DND-41 (cell line): ENCODE results near the gene CRYGS.

Source experiments
- EZH2 ChIP-seq: IDR thresholded peaks from 3 replicates; pipeline ENCODE4 v1.6.1; 2012; ENCODE audit warnings: borderline replicate concordance, low read depth, mild to moderate bottlenecking, moderate library complexity, low read length, inconsistent platforms; ENCODE audit not compliant: severe bottlenecking
- TF ChIP-seq, protein P1 (sequence below): IDR thresholded peaks from 2 replicates; pipeline ENCODE4 v1.5.1; 2012; ENCODE audit warnings: borderline replicate concordance, low read length, moderate library complexity, mild to moderate bottlenecking; ENCODE audit not compliant: poor library complexity, severe bottlenecking; ENCODE audit errors: extremely low read depth

DNA sequence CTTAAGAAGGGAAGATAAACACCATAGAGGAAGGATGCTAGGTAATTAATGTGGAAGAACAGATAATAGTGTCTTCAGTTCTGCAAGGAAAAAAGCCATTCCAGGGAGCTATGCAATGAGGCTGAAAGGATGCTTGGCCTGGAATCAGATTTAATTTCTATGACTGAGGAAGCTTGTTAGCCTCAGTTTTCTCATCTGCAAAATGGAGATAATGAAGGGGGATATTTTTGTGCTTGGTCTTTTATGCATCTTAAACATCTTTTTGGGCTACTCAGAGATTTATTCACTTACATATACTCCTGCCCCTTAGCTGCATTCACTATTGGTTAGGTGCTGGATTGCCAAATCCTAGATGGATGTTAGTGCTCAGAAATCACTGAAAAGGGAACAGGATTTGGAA, 43.0 kb upstream of the CRYGS start:
- TF ChIP-seq, protein P1, sequence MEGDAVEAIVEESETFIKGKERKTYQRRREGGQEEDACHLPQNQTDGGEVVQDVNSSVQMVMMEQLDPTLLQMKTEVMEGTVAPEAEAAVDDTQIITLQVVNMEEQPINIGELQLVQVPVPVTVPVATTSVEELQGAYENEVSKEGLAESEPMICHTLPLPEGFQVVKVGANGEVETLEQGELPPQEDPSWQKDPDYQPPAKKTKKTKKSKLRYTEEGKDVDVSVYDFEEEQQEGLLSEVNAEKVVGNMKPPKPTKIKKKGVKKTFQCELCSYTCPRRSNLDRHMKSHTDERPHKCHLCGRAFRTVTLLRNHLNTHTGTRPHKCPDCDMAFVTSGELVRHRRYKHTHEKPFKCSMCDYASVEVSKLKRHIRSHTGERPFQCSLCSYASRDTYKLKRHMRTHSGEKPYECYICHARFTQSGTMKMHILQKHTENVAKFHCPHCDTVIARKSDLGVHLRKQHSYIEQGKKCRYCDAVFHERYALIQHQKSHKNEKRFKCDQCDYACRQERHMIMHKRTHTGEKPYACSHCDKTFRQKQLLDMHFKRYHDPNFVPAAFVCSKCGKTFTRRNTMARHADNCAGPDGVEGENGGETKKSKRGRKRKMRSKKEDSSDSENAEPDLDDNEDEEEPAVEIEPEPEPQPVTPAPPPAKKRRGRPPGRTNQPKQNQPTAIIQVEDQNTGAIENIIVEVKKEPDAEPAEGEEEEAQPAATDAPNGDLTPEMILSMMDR, result no peak
- TF ChIP-seq EZH2, result no peak
